ENCODE data around the gene G3BP1. TPM values are rescaled to one million over a fixed set of nuclear protein-coding genes. Genes with fewer than 3 reads are reported as not detected.

Gene G3BP1
- total RNA-seq, 4 donors from 2014 or later: 73.3 to 102 (median 89.1) TPM

GRCh38 chr5:151733358-151734063 lies 38.2 kb upstream of the G3BP1 start:
- Histone ChIP-seq H3K4me1 (no peaks in the 10 kb centered on the region), H3K36me3 (peaks cover 0 to 18% of the 10 kb centered on the region in 2 donors), H3K27me3 (no peaks in the 10 kb centered on the region), H3K9me3 (peaks cover 0 to 6% (median 0%) of the 10 kb centered on the region in 3 donors), H3K27ac (no peak overlapping the region), H3K4me3 (no peak overlapping the region)
- no peak for ATAC-seq
- 70 to 90% methylated on average over 2 to 3 of the region's 9 CpGs for WGBS, 2 donors (ENCODE audit: low coverage in 1 of 2)
- TF ChIP-seq POLR2AphosphoS5 (IDR thresholded peaks at IDR 0.05) (no peak), POLR2A (IDR thresholded peaks at IDR 0.05) (no peak), CTCF (IDR thresholded peaks at IDR 0.05) (no peak), EP300 (IDR thresholded peaks at IDR 0.05) (no peak)

- TF ChIP-seq CTCF (IDR thresholded peaks at IDR 0.05): no peak
- no peak for TF ChIP-seq EP300 (IDR thresholded peaks at IDR 0.05)
- TF ChIP-seq POLR2AphosphoS5 (IDR thresholded peaks at IDR 0.05): no peak
- TF ChIP-seq POLR2A (IDR thresholded peaks at IDR 0.05): no peak
- Histone ChIP-seq H3K4me1 (no peaks in the 10 kb centered on the region), H3K4me3 (no peak overlapping the region), H3K27me3 (no peaks in the 10 kb centered on the region), H3K36me3 (peaks cover 0 to 18% of the 10 kb centered on the region in 2 donors), H3K27ac (no peak overlapping the region), H3K9me3 (peaks cover 0 to 6% (median 0%) of the 10 kb centered on the region in 3 donors)
- no peak for ATAC-seq
- WGBS, 2 donors (ENCODE audit: low coverage in 1 of 2): 90 to 92% methylated on average over 3 of the region's 3 CpGs
These were observed 37.7 kb upstream of the G3BP1 start for GRCh38 chr5:151734064-151734408.

GRCh38 chr5:151735646-151736045 lies 36.1 kb upstream of the G3BP1 start:
- H3K4me3 ChIP-seq: no peak overlapping the region
- H3K9me3 ChIP-seq: no peaks in the 10 kb centered on the region
- H3K4me1 ChIP-seq: peaks cover 0 to 14% (median 13%) of the 10 kb centered on the region in 3 donors
- ATAC-seq: no peak
- H3K27me3 ChIP-seq: no peaks in the 10 kb centered on the region
- WGBS, 2 donors (ENCODE audit: low coverage in 1 of 2): 100% methylated on average over 1 of the region's 1 CpG; no CpG with 5 or more reads in 1 of the 2 donors
- TF ChIP-seq POLR2AphosphoS5 (IDR thresholded peaks at IDR 0.05) (no peak), POLR2A (IDR thresholded peaks at IDR 0.05) (no peak), EP300 (IDR thresholded peaks at IDR 0.05) (no peak), CTCF (IDR thresholded peaks at IDR 0.05) (no peak)
- H3K27ac ChIP-seq: no peak overlapping the region
- peaks cover 0 to 9% of the 10 kb centered on the region in 2 donors for H3K36me3 ChIP-seq

- TF ChIP-seq POLR2A (IDR thresholded peaks at IDR 0.05): no peak
- no peak for TF ChIP-seq CTCF (IDR thresholded peaks at IDR 0.05)
- Histone ChIP-seq H3K4me1 (peaks cover 0 to 29% (median 17%) of the 10 kb centered on the region in 3 donors), H3K27me3 (no peaks in the 10 kb centered on the region), H3K36me3 (peaks cover 0 to 15% of the 10 kb centered on the region in 2 donors), H3K4me3 (no peak overlapping the region), H3K27ac (no peak overlapping the region), H3K9me3 (no peaks in the 10 kb centered on the region)
- no peak for ATAC-seq
- WGBS, 2 donors (ENCODE audit: low coverage in 1 of 2): 95 to 100% methylated on average over 2 to 3 of the region's 3 CpGs
These were observed 34.3 kb upstream of the G3BP1 start for GRCh38 chr5:151737431-151737830.

Data from gastroesophageal sphincter (tissue), 4 donors.